SK-N-SH treated with all-trans-retinoic acid at 6 μM for 48 hours (cell line): ENCODE data around the gene R3HDM4.

Source experiments
- ATAC-seq: fragments of 200-7000 bp; cut with Tn5 transposase; 3 replicates; pipeline ENCODE4 v1.9.1; 2020; ENCODE audit warnings: mild to moderate bottlenecking, moderate library complexity
- ARNTL ChIP-seq: fragments of 450-650 bp; formaldehyde crosslinking; IDR thresholded peaks from 2 replicates; pipeline ENCODE4 v1.5.0; 2020; ENCODE audit warnings: low read depth, mild to moderate bottlenecking, moderate library complexity, borderline replicate concordance
- CREB5 ChIP-seq: fragments of 250-450 bp; sonication (Bioruptor Pico); IDR thresholded peaks from 2 replicates; pipeline ENCODE4 v1.5.1; 2020; ENCODE audit warnings: low read depth, mild to moderate bottlenecking, moderate library complexity
- CSDC2 ChIP-seq: fragments of 250-450 bp; sonication (Bioruptor Pico); IDR thresholded peaks from 2 replicates; pipeline ENCODE4 v1.5.0; 2020; ENCODE audit warnings: mild to moderate bottlenecking, moderate library complexity
- ESRRG ChIP-seq: fragments of 250-450 bp; sonication (Bioruptor Pico); IDR thresholded peaks from 2 replicates; pipeline ENCODE4 v1.6.1; 2021; ENCODE audit warnings: mild to moderate bottlenecking
- GLIS3 ChIP-seq: fragments of 250-450 bp; sonication (Bioruptor Pico); IDR thresholded peaks from 2 replicates; pipeline ENCODE4 v1.5.0; 2020; ENCODE audit warnings: mild to moderate bottlenecking, moderate library complexity
- ISL1 ChIP-seq: fragments of 250-450 bp; sonication (Bioruptor Pico); IDR thresholded peaks from 2 replicates; pipeline ENCODE4 v2.1.2; 2022; ENCODE audit warnings: mild to moderate bottlenecking, moderate library complexity
- OSR1 ChIP-seq: fragments of 250-450 bp; sonication (Bioruptor Pico); IDR thresholded peaks from 2 replicates; pipeline ENCODE4 v1.8.0; 2022; ENCODE audit warnings: moderate library complexity, mild to moderate bottlenecking, inconsistent platforms
- POU6F1 ChIP-seq: fragments of 250-450 bp; sonication (Bioruptor Pico); IDR thresholded peaks from 2 replicates; pipeline ENCODE4 v1.8.0; 2021; ENCODE audit warnings: low read depth, mild to moderate bottlenecking, moderate library complexity, borderline replicate concordance
- PPARA ChIP-seq: fragments of 250-450 bp; sonication (Bioruptor Pico); IDR thresholded peaks from 2 replicates; pipeline ENCODE4 v1.5.0; 2020; ENCODE audit warnings: mild to moderate bottlenecking, borderline replicate concordance
- RARB ChIP-seq: fragments of 250-450 bp; sonication (Bioruptor Pico); IDR thresholded peaks from 2 replicates; pipeline ENCODE4 v1.8.0; 2021; ENCODE audit warnings: mild to moderate bottlenecking, moderate library complexity
- SNAI2 ChIP-seq: fragments of 250-450 bp; sonication (Bioruptor Pico); IDR thresholded peaks from 2 replicates; pipeline ENCODE4 v1.5.0; 2020; ENCODE audit warnings: mild to moderate bottlenecking, moderate library complexity
- TCF4 ChIP-seq: fragments of 250-450 bp; sonication (Bioruptor Pico); IDR thresholded peaks from 2 replicates; pipeline ENCODE4 v1.8.0; 2021; ENCODE audit warnings: mild to moderate bottlenecking, moderate library complexity, borderline replicate concordance
- TOX ChIP-seq: fragments of 250-450 bp; sonication (Bioruptor Pico); IDR thresholded peaks from 2 replicates; pipeline ENCODE4 v1.8.0; 2021; ENCODE audit warnings: mild to moderate bottlenecking, moderate library complexity, borderline replicate concordance
- TSHZ2 ChIP-seq: fragments of 250-450 bp; sonication (Bioruptor Pico); IDR thresholded peaks from 2 replicates; pipeline ENCODE4 v1.5.0; 2020; ENCODE audit warnings: mild to moderate bottlenecking, moderate library complexity
- ZFP3 ChIP-seq: fragments of 250-450 bp; sonication (Bioruptor Pico); IDR thresholded peaks from 2 replicates; pipeline ENCODE4 v1.5.0; 2020; ENCODE audit warnings: mild to moderate bottlenecking, moderate library complexity
- ZNF8 ChIP-seq: fragments of 450-650 bp; formaldehyde crosslinking; IDR thresholded peaks from 2 replicates; pipeline ENCODE4 v1.5.0; 2020; ENCODE audit warnings: mild to moderate bottlenecking, moderate library complexity
- TF ChIP-seq, protein P1 (sequence below): fragments of 250-450 bp; sonication (Bioruptor Pico); IDR thresholded peaks from 2 replicates; pipeline ENCODE4 v1.5.1; 2021; ENCODE audit warnings: mild to moderate bottlenecking, moderate library complexity

R3HDM4 gene

DNA sequence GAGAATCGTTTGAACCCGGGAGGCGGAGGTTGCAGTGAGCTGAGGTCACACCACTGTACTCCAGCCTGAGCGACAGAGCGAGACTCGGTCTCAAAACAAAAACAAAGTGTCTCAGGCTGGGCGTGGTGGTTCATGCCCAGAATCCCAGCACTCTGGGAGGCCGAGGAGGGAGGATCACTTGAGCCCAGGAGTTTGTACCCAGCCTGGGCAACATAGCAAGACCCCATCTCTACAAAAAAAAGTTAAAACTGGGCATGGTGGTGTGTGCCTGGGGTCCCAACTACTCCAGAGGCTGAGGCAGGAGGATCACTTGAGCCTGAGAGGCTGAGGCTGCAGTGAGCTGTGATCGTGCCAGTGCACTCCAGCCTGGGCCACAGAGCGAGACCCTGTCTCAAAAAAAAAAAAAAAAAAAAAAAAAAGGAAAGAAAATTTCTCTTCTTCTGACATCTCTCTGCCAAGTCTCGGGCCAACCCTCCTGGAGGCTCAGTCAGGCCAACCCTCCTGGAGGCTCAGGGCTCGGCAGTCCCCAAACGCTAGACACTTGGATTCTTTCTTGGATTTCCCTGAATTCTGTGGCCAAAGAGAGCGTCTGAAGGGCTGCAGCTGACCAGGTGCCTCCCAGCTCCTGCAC, 39.1 kb upstream of the R3HDM4 start:
- TF ChIP-seq SNAI2 (CRISPR knock-in tag) = no peak
- no peak for TF ChIP-seq ESRRG (CRISPR knock-in tag)
- no peak for TF ChIP-seq TSHZ2
- no peak for TF ChIP-seq CREB5 (CRISPR knock-in tag)
- no peak for TF ChIP-seq ZFP3 (CRISPR knock-in tag)
- no peak for TF ChIP-seq OSR1 (CRISPR knock-in tag)
- no peak for ATAC-seq

DNA sequence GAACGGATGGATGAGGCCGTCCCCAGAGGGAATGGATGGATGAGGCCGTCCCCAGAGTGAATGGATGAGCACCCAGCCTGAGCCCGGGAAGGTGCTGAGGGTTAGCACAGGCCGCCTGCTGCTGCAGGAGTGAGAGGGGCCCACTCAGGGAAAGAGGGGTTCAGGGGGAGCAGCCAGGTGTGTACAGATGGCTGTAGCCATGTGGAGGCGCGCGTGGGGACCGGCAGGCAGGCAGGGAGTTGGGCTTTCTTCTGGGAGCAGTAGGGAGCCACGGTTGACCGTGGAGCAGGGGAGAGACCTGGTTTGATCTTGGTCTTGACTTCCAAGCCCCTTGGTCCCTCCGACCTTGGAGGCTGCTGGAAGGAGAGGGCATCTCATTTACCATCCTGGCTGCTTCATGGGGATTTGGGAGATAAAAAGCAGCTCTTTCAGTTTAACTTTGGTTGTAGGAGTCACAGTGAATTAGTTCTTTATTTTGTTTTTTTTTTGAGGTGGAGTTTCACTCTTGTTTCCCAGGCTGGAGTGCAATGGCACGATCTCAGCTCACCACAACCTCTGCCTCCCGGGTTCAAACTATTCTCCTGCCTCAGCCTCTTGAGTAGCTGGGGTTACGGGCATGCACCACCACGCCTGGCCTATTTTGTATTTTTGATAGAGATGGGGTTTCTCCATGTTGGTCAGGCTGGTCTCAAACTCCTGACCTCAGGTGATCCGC, 37.5 kb upstream of the R3HDM4 start:
- no peak for ATAC-seq
- TF ChIP-seq ZFP3 (CRISPR knock-in tag) (no peak), SNAI2 (CRISPR knock-in tag) (no peak), GLIS3 (CRISPR knock-in tag) (no peak), POU6F1 (CRISPR knock-in tag) (no peak)

- no peak for ATAC-seq
- TF ChIP-seq CREB5 (CRISPR knock-in tag) (no peak), ZNF8 (CRISPR knock-in tag) (no peak), TCF4 (CRISPR knock-in tag) (no peak), TOX (CRISPR knock-in tag) (no peak), ISL1 (CRISPR knock-in tag) (no peak), PPARA (CRISPR knock-in tag) (no peak), CSDC2 (CRISPR knock-in tag) (no peak), RARB (CRISPR knock-in tag) (no peak), ARNTL (no peak)
- TF ChIP-seq, protein P1, sequence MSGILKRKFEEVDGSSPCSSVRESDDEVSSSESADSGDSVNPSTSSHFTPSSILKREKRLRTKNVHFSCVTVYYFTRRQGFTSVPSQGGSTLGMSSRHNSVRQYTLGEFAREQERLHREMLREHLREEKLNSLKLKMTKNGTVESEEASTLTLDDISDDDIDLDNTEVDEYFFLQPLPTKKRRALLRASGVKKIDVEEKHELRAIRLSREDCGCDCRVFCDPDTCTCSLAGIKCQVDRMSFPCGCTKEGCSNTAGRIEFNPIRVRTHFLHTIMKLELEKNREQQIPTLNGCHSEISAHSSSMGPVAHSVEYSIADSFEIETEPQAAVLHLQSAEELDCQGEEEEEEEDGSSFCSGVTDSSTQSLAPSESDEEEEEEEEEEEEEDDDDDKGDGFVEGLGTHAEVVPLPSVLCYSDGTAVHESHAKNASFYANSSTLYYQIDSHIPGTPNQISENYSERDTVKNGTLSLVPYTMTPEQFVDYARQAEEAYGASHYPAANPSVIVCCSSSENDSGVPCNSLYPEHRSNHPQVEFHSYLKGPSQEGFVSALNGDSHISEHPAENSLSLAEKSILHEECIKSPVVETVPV (CRISPR knock-in tag) = no peak
Measured at GRCh38 chr19:948842-949496, 36.0 kb upstream of the R3HDM4 start.
